Mesangial cell (primary cell): Measurements from ENCODE around the gene CD24. TPM values are rescaled to one million over a fixed set of nuclear protein-coding genes. Genes with fewer than 3 reads are reported as not detected.

ENCODE experiments used
- total RNA-seq: library from RNA; depleted of rRNA; stranded (reverse); fragments of >200 nt; gene quantifications from 2 replicates; pipeline ENCODE4 v1.2.3, GENCODE V29; 2015

The CD24 gene
- 214 and 1,378 TPM in 2 replicates for total RNA-seq

GRCh38 chr6:106974336-106974998 is at the start of gene CD24:
CD24 (minus strand) TSS chr6:106974729; CDS start chr6:106974646, 83 bp downstream.

Other genes starting within 250 kb of the CD24 start
- 8.0 and 8.9 TPM in 2 replicates for gene MTRES1, start 53.5 kb upstream of the CD24 start, total RNA-seq
- 2.9 and 3.2 TPM in 2 replicates for gene BEND3, start 140.8 kb upstream of the CD24 start, total RNA-seq